ENCODE measurements around the gene GAS6. TPM values are rescaled to one million over a fixed set of nuclear protein-coding genes. Genes with fewer than 3 reads are reported as not detected.

Gene GAS6
- total and polyA plus RNA-seq, 2 experiments from 2014 or later, result 822 to 1,035 TPM

GRCh38 chr13:113887700-113888201 is 23.9 kb upstream of the GAS6 start:
- no peak overlapping the region; the same call in 1 of the 2 replicates for H3K27ac ChIP-seq
- no peak overlapping the region for H2AFZ ChIP-seq
- H3K9me2 ChIP-seq (ENCODE audit: insufficient read depth), result no peaks in the 10 kb centered on the region
- H3K9me3 ChIP-seq (ENCODE audit: low read depth), result no peaks in the 10 kb centered on the region
- in situ Hi-C loops (cut with MboI), result no loop called here
- 0 out of 2 replicates have a peak, but pooled peaks cover 3% of the 10 kb centered on the region for H3F3A ChIP-seq (ENCODE audit: insufficient read depth)
- no peak overlapping the region for H3K4me3 ChIP-seq
- no peak overlapping the region for H3K4me2 ChIP-seq (ENCODE audit: unreplicated experiment)
- no peak overlapping the region for H3K9ac ChIP-seq
- peaks cover 13% of the 10 kb centered on the region; the same call in 1 of the 2 replicates for H3K4me1 ChIP-seq (ENCODE audit: insufficient read depth)
- WGBS, 2 experiments (ENCODE audit: low coverage in 1 of 2, low lambda C conversion rate in 2 of 2, missing lambda C conversion rate in 2 of 2), result 33% methylated on average over 1 of the region's 1 CpG
- TF ChIP-seq EZH2 (IDR thresholded peaks at IDR 0.05; ENCODE audit: insufficient read depth, poor library complexity, severe bottlenecking), result no peak
- TF ChIP-seq EZH2phosphoT487 (IDR thresholded peaks at IDR 0.05; ENCODE audit: insufficient read depth, low read depth), result no peak
- DNase-seq, result peak; percentile 40
- H3K36me3 ChIP-seq (ENCODE audit: low read depth), result no peaks in the 10 kb centered on the region
- no peaks in the 10 kb centered on the region for H3K27me3 ChIP-seq (replicated peaks; ENCODE audit: insufficient read depth)
- no peaks in the 10 kb centered on the region for H3K79me2 ChIP-seq (ENCODE audit: insufficient read depth)
- no peaks in the 10 kb centered on the region for H4K20me1 ChIP-seq (ENCODE audit: insufficient read depth)

- Histone ChIP-seq H3K4me1 (ENCODE audit: insufficient read depth) (peaks cover 23% of the 10 kb centered on the region), H3K27ac (no peak overlapping the region), H3K79me2 (ENCODE audit: insufficient read depth) (no peaks in the 10 kb centered on the region), H3K9ac (no peak overlapping the region), H3F3A (ENCODE audit: insufficient read depth) (0 out of 2 replicates have a peak, but pooled peaks cover 3% of the 10 kb centered on the region), H4K20me1 (ENCODE audit: insufficient read depth) (no peaks in the 10 kb centered on the region), H3K4me3 (no peak overlapping the region), H3K27me3 (replicated peaks; ENCODE audit: insufficient read depth) (no peaks in the 10 kb centered on the region), H3K36me3 (ENCODE audit: low read depth) (no peaks in the 10 kb centered on the region), H3K4me2 (ENCODE audit: unreplicated experiment) (no peak overlapping the region), H2AFZ (no peak overlapping the region), H3K9me3 (ENCODE audit: low read depth) (no peaks in the 10 kb centered on the region), H3K9me2 (ENCODE audit: insufficient read depth) (no peaks in the 10 kb centered on the region)
- no peak for DNase-seq
- TF ChIP-seq EZH2phosphoT487 (IDR thresholded peaks at IDR 0.05; ENCODE audit: insufficient read depth, low read depth) (no peak), EZH2 (IDR thresholded peaks at IDR 0.05; ENCODE audit: insufficient read depth, poor library complexity, severe bottlenecking) (no peak)
- WGBS, 2 experiments (ENCODE audit: low coverage in 1 of 2, low lambda C conversion rate in 2 of 2, missing lambda C conversion rate in 2 of 2), result 89 to 94% methylated on average over 13 to 14 of the region's 14 CpGs
- in situ Hi-C loops (cut with MboI), result no loop called here
Measured at GRCh38 chr13:113886561-113887112, 22.8 kb upstream of the GAS6 start.

- Histone ChIP-seq H3K9me3 (ENCODE audit: low read depth) (no peaks in the 10 kb centered on the region), H3K27me3 (replicated peaks; ENCODE audit: insufficient read depth) (no peaks in the 10 kb centered on the region), H3K36me3 (ENCODE audit: low read depth) (no peaks in the 10 kb centered on the region), H3K27ac (no peak overlapping the region), H3K9me2 (ENCODE audit: insufficient read depth) (no peaks in the 10 kb centered on the region), H3K4me3 (no peak overlapping the region), H3K9ac (no peak overlapping the region), H3K4me2 (ENCODE audit: unreplicated experiment) (no peak overlapping the region), H3K79me2 (ENCODE audit: insufficient read depth) (no peaks in the 10 kb centered on the region), H2AFZ (no peak overlapping the region), H3F3A (ENCODE audit: insufficient read depth) (0 out of 2 replicates have a peak, but pooled peaks cover 3% of the 10 kb centered on the region), H4K20me1 (ENCODE audit: insufficient read depth) (no peaks in the 10 kb centered on the region), H3K4me1 (ENCODE audit: insufficient read depth) (peaks cover 28% of the 10 kb centered on the region)
- DNase-seq, result no peak
- TF ChIP-seq EZH2 (IDR thresholded peaks at IDR 0.05; ENCODE audit: insufficient read depth, poor library complexity, severe bottlenecking), result no peak
- no peak for TF ChIP-seq EZH2phosphoT487 (IDR thresholded peaks at IDR 0.05; ENCODE audit: insufficient read depth, low read depth)
- WGBS, 2 experiments (ENCODE audit: low coverage in 1 of 2, low lambda C conversion rate in 2 of 2, missing lambda C conversion rate in 2 of 2), result 94% methylated on average over 7 of the region's 7 CpGs
- in situ Hi-C loops (cut with MboI), result no loop called here
Measured at GRCh38 chr13:113884821-113885220, 20.9 kb upstream of the GAS6 start.

GRCh38 chr13:113883921-113884804 is 20.3 kb upstream of the GAS6 start:
- Histone ChIP-seq H3F3A (ENCODE audit: insufficient read depth) (0 out of 2 replicates have a peak, but pooled peaks cover 3% of the 10 kb centered on the region), H3K9me2 (ENCODE audit: insufficient read depth) (no peaks in the 10 kb centered on the region), H4K20me1 (ENCODE audit: insufficient read depth) (no peaks in the 10 kb centered on the region), H2AFZ (no peak overlapping the region), H3K27ac (no peak overlapping the region), H3K4me1 (ENCODE audit: insufficient read depth) (peaks cover 23% of the 10 kb centered on the region), H3K4me3 (no peak overlapping the region), H3K27me3 (replicated peaks; ENCODE audit: insufficient read depth) (no peaks in the 10 kb centered on the region), H3K4me2 (ENCODE audit: unreplicated experiment) (no peak overlapping the region), H3K9me3 (ENCODE audit: low read depth) (no peaks in the 10 kb centered on the region), H3K9ac (no peak overlapping the region), H3K79me2 (ENCODE audit: insufficient read depth) (no peaks in the 10 kb centered on the region), H3K36me3 (ENCODE audit: low read depth) (no peaks in the 10 kb centered on the region)
- WGBS, 2 experiments (ENCODE audit: low coverage in 1 of 2, low lambda C conversion rate in 2 of 2, missing lambda C conversion rate in 2 of 2), result 87 to 94% methylated on average over 26 to 47 of the region's 51 CpGs
- DNase-seq, result no peak
- in situ Hi-C loops (cut with MboI), result no loop called here
- TF ChIP-seq EZH2phosphoT487 (IDR thresholded peaks at IDR 0.05; ENCODE audit: insufficient read depth, low read depth) (no peak), EZH2 (IDR thresholded peaks at IDR 0.05; ENCODE audit: insufficient read depth, poor library complexity, severe bottlenecking) (no peak)

Measured in GM23248 (cell line).